ENCODE data around the gene ELOVL7. TPM values are rescaled to one million over a fixed set of nuclear protein-coding genes. Genes with fewer than 3 reads are reported as not detected.

The ELOVL7 gene
- total RNA-seq, 1 experiment from 2014 or later = 2.5 TPM

- no peak overlapping the region for H3K18ac ChIP-seq (ENCODE audit: insufficient read length, low read depth, low read length)
- no peaks in the 10 kb centered on the region for H3K23me2 ChIP-seq (ENCODE audit: insufficient read length, low read depth, low read length, poor library complexity, severe bottlenecking)
- peak overlapping the region; percentile 78 for H2BK20ac ChIP-seq (ENCODE audit: low read depth, low read length, poor library complexity, severe bottlenecking)
- H4K8ac ChIP-seq (replicated peaks; ENCODE audit: insufficient read length, low read depth, low read length) = no peak overlapping the region
- H2BK5ac ChIP-seq (ENCODE audit: insufficient read length, low read length) = no peak overlapping the region
- no peak overlapping the region for H3K27ac ChIP-seq (ENCODE audit: insufficient read length, low read depth, low read length)
- H4K20me1 ChIP-seq (ENCODE audit: control insufficient read depth, insufficient read depth, insufficient read length) = no peaks in the 10 kb centered on the region
- Mint-ChIP-seq H3K4me1 (peaks cover 14 to 17% of the 10 kb centered on the region in 2 experiments), H3K27me3 (ENCODE audit: low read depth) (no peaks in the 10 kb centered on the region), H3K9me3 (peaks cover 2 to 3% of the 10 kb centered on the region in 2 experiments; a peak in 2 of 5 replicates), H3K27ac (peak overlapping the region; percentile 45 to 86 (median 81)), H3K36me3 (ENCODE audit: insufficient read depth in 1 of 3, low read depth in 3 of 3) (peaks cover 0 to 2% (median 0%) of the 10 kb centered on the region in 3 experiments; a peak in 2 of 7 replicates), H3K4me3 (no peak overlapping the region)
- no peak overlapping the region for H3K56ac ChIP-seq (ENCODE audit: insufficient read length, low read depth, low read length)
- no peak overlapping the region for H2BK120ac ChIP-seq (ENCODE audit: low read depth, low read length, poor library complexity, severe bottlenecking)
- H3K27me3 ChIP-seq (ENCODE audit: insufficient read depth, low read length) = no peaks in the 10 kb centered on the region
- no peak overlapping the region for H2BK12ac ChIP-seq (ENCODE audit: insufficient read length, low read depth, low read length)
- no peak overlapping the region for H2AK5ac ChIP-seq (ENCODE audit: insufficient read length, low read length)
- H2AFZ ChIP-seq (ENCODE audit: low read length) = no peak overlapping the region
- H3T11ph ChIP-seq (ENCODE audit: low read length) = no peak overlapping the region
- H3K4ac ChIP-seq (ENCODE audit: low read depth, low read length) = no peak overlapping the region
- no peak overlapping the region for H4K5ac ChIP-seq (ENCODE audit: insufficient read length, low read depth, low read length)
- no peak overlapping the region for H4K91ac ChIP-seq (ENCODE audit: insufficient read length, low read depth, low read length)
- WGBS (ENCODE audit: extremely low coverage, insufficient read length, low lambda C conversion rate) = no CpG with 5 or more reads among the region's 5 CpGs
- TF ChIP-seq, protein P1, sequence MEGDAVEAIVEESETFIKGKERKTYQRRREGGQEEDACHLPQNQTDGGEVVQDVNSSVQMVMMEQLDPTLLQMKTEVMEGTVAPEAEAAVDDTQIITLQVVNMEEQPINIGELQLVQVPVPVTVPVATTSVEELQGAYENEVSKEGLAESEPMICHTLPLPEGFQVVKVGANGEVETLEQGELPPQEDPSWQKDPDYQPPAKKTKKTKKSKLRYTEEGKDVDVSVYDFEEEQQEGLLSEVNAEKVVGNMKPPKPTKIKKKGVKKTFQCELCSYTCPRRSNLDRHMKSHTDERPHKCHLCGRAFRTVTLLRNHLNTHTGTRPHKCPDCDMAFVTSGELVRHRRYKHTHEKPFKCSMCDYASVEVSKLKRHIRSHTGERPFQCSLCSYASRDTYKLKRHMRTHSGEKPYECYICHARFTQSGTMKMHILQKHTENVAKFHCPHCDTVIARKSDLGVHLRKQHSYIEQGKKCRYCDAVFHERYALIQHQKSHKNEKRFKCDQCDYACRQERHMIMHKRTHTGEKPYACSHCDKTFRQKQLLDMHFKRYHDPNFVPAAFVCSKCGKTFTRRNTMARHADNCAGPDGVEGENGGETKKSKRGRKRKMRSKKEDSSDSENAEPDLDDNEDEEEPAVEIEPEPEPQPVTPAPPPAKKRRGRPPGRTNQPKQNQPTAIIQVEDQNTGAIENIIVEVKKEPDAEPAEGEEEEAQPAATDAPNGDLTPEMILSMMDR (conservative IDR thresholded peaks at IDR 0.05) = no peak
- no peak overlapping the region for H3K14ac ChIP-seq (ENCODE audit: insufficient read depth, low read length)
- DNase-seq = peak; percentile 38
- no peak overlapping the region for H3K9ac ChIP-seq (ENCODE audit: extremely low read depth, insufficient read length, low read length)
- peaks cover 3% of the 10 kb centered on the region; the same call in 1 of the 2 replicates for H3K4me1 ChIP-seq (ENCODE audit: insufficient read depth, low read length)
- no peaks in the 10 kb centered on the region for H3K9me3 ChIP-seq (ENCODE audit: control insufficient read depth, low read depth, low read length)
- H2BK15ac ChIP-seq (ENCODE audit: low read depth, low read length) = no peak overlapping the region
- H3K79me2 ChIP-seq (ENCODE audit: insufficient read depth, low read length) = no peaks in the 10 kb centered on the region
- no peak overlapping the region for H3K23ac ChIP-seq (ENCODE audit: insufficient read length, low read depth, low read length)
- no peak overlapping the region for H3K4me2 ChIP-seq (ENCODE audit: insufficient read depth, insufficient read length, low read length)
- no peaks in the 10 kb centered on the region for H3K79me1 ChIP-seq (ENCODE audit: insufficient read depth, low read depth, low read length, poor library complexity, severe bottlenecking)
Observed at GRCh38 chr5:60806591-60807243, 37.4 kb downstream of the ELOVL7 start.
